Endothelial cell of umbilical vein (primary cell): ENCODE data around the gene C16orf74. TPM values are rescaled to one million over a fixed set of nuclear protein-coding genes. Genes with fewer than 3 reads are reported as not detected.

Experiments
- BruUV-seq: library from RNA; stranded (reverse); fragments of 400-500 nt; replicated peaks from 2 replicates; lab custom pipeline; 2021; lab: Mats Ljungman, UMichigan
- CTCF ChIA-PET: fragments of 300-600, 350-600 bp; sonication (Branson Sonifier 250); formaldehyde crosslinking; loops from one replicate; lab custom pipeline; 2021; ENCODE audit warnings: antibody characterized with exemption, inconsistent platforms; lab: Charles Lee
- POLR2A ChIA-PET: fragments of 300-600, 350-600 bp; sonication (Branson Sonifier 250); formaldehyde crosslinking; loops from one replicate; lab custom pipeline; 2021; ENCODE audit warnings: antibody characterized with exemption, inconsistent platforms; lab: Charles Lee
- DNase-seq: peaks from one replicate; pipeline ENCODE4 v3.0.0-alpha.2; 2011; ENCODE audit warnings: low read depth, low spot score
- FAIRE-seq: peaks from 2 replicates; lab custom pipeline; 2011; peaks lifted over from hg19 to GRCh38; lab: Jason Lieb, UNC
- H2AFZ ChIP-seq: 2 replicates; pipeline ENCODE4 v1.6.0; 2012; ENCODE audit warnings: low read depth, low read length, control low read depth, inconsistent platforms
- H3K27ac ChIP-seq: 2 replicates; pipeline ENCODE4 v1.5.1; 2011; ENCODE audit warnings: low read depth, mild to moderate bottlenecking, control low read depth, low read length, moderate library complexity; ENCODE audit not compliant: insufficient read depth
- H3K27me3 ChIP-seq, 2 experiments: 2 replicates each; pipeline versions ENCODE4 v1.6.0 to v1.6.1; 2011; ENCODE audit warnings: low read length in 2 of 2, mixed read lengths in 1 of 2; ENCODE audit not compliant: control insufficient read depth in 2 of 2, insufficient read depth in 2 of 2
- H3K36me3 ChIP-seq, 2 experiments: 2 replicates in 1 of 2; 3 replicates in 1 of 2; pipeline ENCODE4 v1.5.1; 2011; ENCODE audit warnings: low read length in 2 of 2, mild to moderate bottlenecking in 1 of 2, moderate library complexity in 1 of 2; ENCODE audit not compliant: control insufficient read depth in 2 of 2, insufficient read depth in 2 of 2; ENCODE audit errors: extremely low read depth in 1 of 2
- H3K4me1 ChIP-seq: 3 replicates; pipeline ENCODE4 v1.5.1; 2011; ENCODE audit warnings: mild to moderate bottlenecking, low read length; ENCODE audit not compliant: control insufficient read depth, insufficient read depth; ENCODE audit errors: extremely low read depth
- H3K4me2 ChIP-seq: 2 replicates; pipeline ENCODE4 v1.6.1; 2011; ENCODE audit warnings: low read length, control low read depth, mixed read lengths; ENCODE audit not compliant: insufficient read depth
- H3K4me3 ChIP-seq, 3 experiments: fragments of 200-600 bp in 1 of 3; sonication (generic), shearing (Covaris generic) in 1 of 3; replicated peaks in 1 of 3; 2 replicates each; pipeline ENCODE4 v1.5.1; 2011 to 2016; ENCODE audit warnings: control low read depth in 3 of 3, low read length in 3 of 3, mild to moderate bottlenecking in 2 of 3, inconsistent platforms in 1 of 3, low read depth in 1 of 3, moderate library complexity in 1 of 3; ENCODE audit not compliant: insufficient read depth in 1 of 3
- H3K79me2 ChIP-seq: 2 replicates; pipeline ENCODE4 v1.6.0; 2012; ENCODE audit warnings: low read length, inconsistent platforms; ENCODE audit not compliant: control insufficient read depth, insufficient read depth
- H3K9ac ChIP-seq: replicated peaks from 2 replicates; pipeline ENCODE3; 2011; ENCODE audit warnings: low read length, control low read depth; ENCODE audit not compliant: insufficient read depth; ENCODE audit errors: extremely low read depth
- H3K9me1 ChIP-seq: replicated peaks from 3 replicates; pipeline ENCODE4 v1.6.0; 2011; ENCODE audit warnings: mild to moderate bottlenecking, low read length; ENCODE audit not compliant: control insufficient read depth, insufficient read depth; ENCODE audit errors: extremely low read depth
- H3K9me3 ChIP-seq: replicated peaks from 2 replicates; pipeline ENCODE4 v1.5.1; 2012; ENCODE audit warnings: low read length, inconsistent platforms; ENCODE audit not compliant: control insufficient read depth, insufficient read depth
- H4K20me1 ChIP-seq: replicated peaks from 2 replicates; pipeline ENCODE3; 2011; ENCODE audit warnings: mild to moderate bottlenecking, low read length; ENCODE audit not compliant: control insufficient read depth, insufficient read depth; ENCODE audit errors: extremely low read depth
- CTCF ChIP-seq, 2 donors: IDR thresholded peaks; 1 replicate in 1 of 2; 2 replicates in 1 of 2; pipeline ENCODE4 v1.5.1; 2011; ENCODE audit warnings: low read length in 2 of 2, mild to moderate bottlenecking in 2 of 2, moderate library complexity in 2 of 2, control low read depth in 1 of 2, inconsistent platforms in 1 of 2, low read depth in 1 of 2; ENCODE audit not compliant: insufficient read depth in 1 of 2; ENCODE audit errors: extremely low read depth in 1 of 2
- EZH2 ChIP-seq: IDR thresholded peaks from 2 replicates; pipeline ENCODE4 v1.6.1; 2012; ENCODE audit warnings: borderline replicate concordance, low read depth, mild to moderate bottlenecking, moderate library complexity, low read length, inconsistent platforms; ENCODE audit not compliant: severe bottlenecking
- FOS ChIP-seq: IDR thresholded peaks from 2 replicates; pipeline ENCODE4 v1.6.1; 2011; ENCODE audit warnings: mild to moderate bottlenecking, low read length, moderate library complexity, borderline replicate concordance; ENCODE audit not compliant: insufficient read depth
- GATA2 ChIP-seq: IDR thresholded peaks from 2 replicates; pipeline ENCODE4 v1.7.0; 2011; ENCODE audit warnings: low read depth, mild to moderate bottlenecking, moderate library complexity, mixed read lengths, low read length; ENCODE audit not compliant: insufficient read length, insufficient read depth
- JUN ChIP-seq: IDR thresholded peaks from 2 replicates; pipeline ENCODE4 v1.6.1; 2011; ENCODE audit warnings: borderline replicate concordance, low read depth; ENCODE audit not compliant: insufficient read length, insufficient read depth
- MAX ChIP-seq: IDR thresholded peaks from 2 replicates; pipeline ENCODE4 v1.6.1; 2011; ENCODE audit not compliant: insufficient read depth, insufficient read length
- MYC ChIP-seq: IDR thresholded peaks from one replicate; pipeline ENCODE4 v1.6.1; 2011; ENCODE audit warnings: mild to moderate bottlenecking, low read depth, low read length
- POLR2A ChIP-seq: IDR thresholded peaks from 2 replicates; pipeline ENCODE4 v1.6.1; 2012; ENCODE audit warnings: low read depth, mild to moderate bottlenecking, control low read depth, low read length
- POLR2AphosphoS5 ChIP-seq: IDR thresholded peaks from 2 replicates; pipeline ENCODE4 v1.6.1; 2012; ENCODE audit warnings: low read depth, mild to moderate bottlenecking, control low read depth, low read length, moderate library complexity; ENCODE audit not compliant: insufficient read depth
- dilution Hi-C: fragments of 300-500 bp; cut with MboI; formaldehyde crosslinking; loops from one replicate; pipeline ENCODE4 v1.15.0; 2019; ENCODE audit warnings: low sequenced_read_pairs; ENCODE audit not compliant: extremely low pct_ligation_motif_present
- intact Hi-C: fragments of 100-400 bp; cut with micrococcal nuclease; formaldehyde crosslinking; loops from one replicate; pipeline ENCODE4 v1.10.0; 2022
- polyA plus RNA-seq, 4 experiments: library from polyadenylated mRNA; depleted of rRNA in 3 of 4; stranded (reverse) in 3 of 4; unstranded in 1 of 4; fragments of >200 nt; gene quantifications; 2 replicates each; pipeline versions ENCODE4 v1.2.1 to v1.2.3, GENCODE V29; 2011 to 2012; ENCODE audit warnings: missing spikeins in 1 of 4
- total RNA-seq: library from RNA; stranded (reverse); gene quantifications from 2 replicates; pipeline ENCODE4 v1.2.3, GENCODE V29; 2021

C16orf74 gene
- total and polyA plus RNA-seq, 2 donors (not counting 3 experiments of a cell fraction or from before 2014, with no cell fraction given), result 12.1 to 38.7 TPM

DNA sequence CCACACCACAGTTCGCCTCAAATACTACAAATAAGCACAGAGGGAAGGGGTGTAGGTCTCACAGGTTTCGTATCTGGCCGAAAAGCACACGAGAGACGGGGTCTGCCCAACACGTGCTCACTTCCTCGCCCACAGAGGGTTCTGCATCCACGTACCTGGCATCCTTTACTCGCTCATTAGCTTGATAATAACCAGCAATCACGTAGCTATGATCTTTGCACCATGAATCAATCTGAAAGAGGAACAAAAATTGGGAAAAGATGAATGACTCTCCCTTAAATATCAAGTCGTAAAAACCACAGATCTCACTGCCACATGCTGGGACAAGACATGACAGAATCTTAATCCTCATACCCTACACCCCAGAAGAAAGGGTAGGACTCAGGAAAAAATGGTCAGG lies 37.9 kb upstream of the C16orf74 start:
- dilution Hi-C loops, result no loop called here
- H4K20me1 ChIP-seq, result no peaks in the 10 kb centered on the region

More for the DNA sequence above, 37.9 kb upstream of the C16orf74 start:
- DNase-seq (no peak), FAIRE-seq (no peak)
- H3K27ac ChIP-seq, result no peak overlapping the region
- H3K36me3 ChIP-seq, result peaks cover 8 to 22% of the 10 kb centered on the region in 2 experiments
- H3K4me2 ChIP-seq, result no peak overlapping the region
- ChIA-PET CTCF (interaction anchor here (1.3 to 1.8 kb wide), 2 partner anchors 8 to 10 kb away, joined by 4 to 6 read pairs; no protein-coding TSS in a partner anchor), POLR2A (no interaction called here)
- TF ChIP-seq POLR2AphosphoS5, result no peak
- TF ChIP-seq POLR2A, result no peak
- TF ChIP-seq MAX, result no peak
- no peak for TF ChIP-seq MYC
- TF ChIP-seq GATA2, result no peak
- TF ChIP-seq CTCF (IDR thresholded peaks at IDR 0.05; ENCODE audit: extremely low read depth in 1 of 2, insufficient read depth in 1 of 2, low read depth in 1 of 2, low read length in 2 of 2), result no peak
- no peak for TF ChIP-seq FOS
- TF ChIP-seq EZH2, result no peak
- no peak for TF ChIP-seq JUN
- H3K9ac ChIP-seq, result no peak overlapping the region
- BruUV-seq, result no TSS peak
- H2AFZ ChIP-seq, result no peak overlapping the region
- H3K9me3 ChIP-seq, result no peaks in the 10 kb centered on the region
- peaks cover 11% of the 10 kb centered on the region for H3K4me1 ChIP-seq
- H3K9me1 ChIP-seq, result no peaks in the 10 kb centered on the region
- H3K79me2 ChIP-seq, result peaks cover 76% of the 10 kb centered on the region
- H3K4me3 ChIP-seq, result no peak overlapping the region
- intact Hi-C loops, result no loop called here
- H3K27me3 ChIP-seq, result no peaks in the 10 kb centered on the region
